ENCODE measurements around the gene MPDU1. TPM values are rescaled to one million over a fixed set of nuclear protein-coding genes. Genes with fewer than 3 reads are reported as not detected.

The MPDU1 gene
- total and polyA plus RNA-seq, 2 of the 13 experiments (the other 11 are each of a cell fraction or from before 2014, with no cell fraction given) = 112 to 167 TPM

- 0 out of 4 replicates have a peak, but pooled peaks of 1 of the 2 experiments have one; percentile 28 for TF ChIP-seq KLF16 (CRISPR knock-in tag; IDR thresholded peaks at IDR 0.05)
- no peak for TF ChIP-seq ZNF724P (CRISPR knock-in tag; IDR thresholded peaks at IDR 0.05; ENCODE audit: borderline replicate concordance)
- no peak for TF ChIP-seq ZFP91 (CRISPR knock-in tag; IDR thresholded peaks at IDR 0.05; ENCODE audit: borderline replicate concordance)
- TF ChIP-seq ZHX1 (CRISPR knock-in tag; IDR thresholded peaks at IDR 0.05; ENCODE audit: low read depth) = no peak
- 0 out of 2 replicates have a peak, but pooled peaks have one; percentile 18 for TF ChIP-seq CAMTA2 (CRISPR knock-in tag; IDR thresholded peaks at IDR 0.05; ENCODE audit: borderline replicate concordance)
- TF ChIP-seq ZNF609 (CRISPR knock-in tag; IDR thresholded peaks at IDR 0.05; ENCODE audit: borderline replicate concordance) = 0 out of 2 replicates have a peak, but pooled peaks have one; percentile 17
- no peak for TF ChIP-seq TRIM24 (CRISPR knock-in tag; IDR thresholded peaks at IDR 0.05)
- TF ChIP-seq KDM2A (CRISPR knock-in tag; IDR thresholded peaks at IDR 0.05; ENCODE audit: borderline replicate concordance, low read depth) = peak; percentile 71; the same call in 1 of the 2 replicates
- peak; percentile 75; the same call in 1 of the 2 replicates for TF ChIP-seq ZNF605 (CRISPR knock-in tag; IDR thresholded peaks at IDR 0.05)
- TF ChIP-seq KDM6A (CRISPR knock-in tag; IDR thresholded peaks at IDR 0.05; ENCODE audit: low read depth) = no peak
- TF ChIP-seq SAP130 (CRISPR knock-in tag; IDR thresholded peaks at IDR 0.05; ENCODE audit: low read depth) = peak; percentile 75
- no peak for TF ChIP-seq BRD4 (CRISPR knock-in tag; IDR thresholded peaks at IDR 0.05)
- TF ChIP-seq HBP1 (CRISPR knock-in tag; IDR thresholded peaks at IDR 0.05; ENCODE audit: low read depth) = 0 out of 2 replicates have a peak, but pooled peaks have one; percentile 40
- TF ChIP-seq TFAP4 (IDR thresholded peaks at IDR 0.05; ENCODE audit: borderline replicate concordance, low read depth) = peak; percentile 36; the same call in 1 of the 2 replicates
- TF ChIP-seq MTA1 (CRISPR knock-in tag; IDR thresholded peaks at IDR 0.05; ENCODE audit: borderline replicate concordance) = no peak
- no peak for TF ChIP-seq ZNF501 (CRISPR knock-in tag; IDR thresholded peaks at IDR 0.05)
Measured at GRCh38 chr17:7557775-7558543, 25.7 kb upstream of the MPDU1 start (continued).

Data from HepG2 (cell line).